GM10248 (cell line): ENCODE results near the gene IRX6.

Source experiments
- CTCF ChIA-PET: fragments of 300-600 bp; sonication (Branson Sonifier 250); formaldehyde crosslinking; extraction: SDS; loops from one replicate; lab custom pipeline; 2021; ENCODE audit warnings: antibody characterized with exemption; lab: Yijun Ruan, JAX
- POLR2A ChIA-PET: fragments of 350-650 bp; sonication (Branson Sonifier 250); formaldehyde crosslinking; extraction: SDS; loops from one replicate; lab custom pipeline; 2020; ENCODE audit warnings: antibody characterized with exemption; lab: Yijun Ruan, JAX
- DNase-seq: peaks from one replicate; pipeline ENCODE4 v3.0.0; 2012; ENCODE audit errors: extremely low spot score
- TF ChIP-seq, protein P1 (sequence below): IDR thresholded peaks from 2 replicates; pipeline ENCODE4 v1.5.1; 2012; ENCODE audit warnings: mild to moderate bottlenecking, low read depth; ENCODE audit errors: extremely low read depth, missing control alignments, control extremely low read depth

The IRX6 gene

GRCh38 chr16:55301385-55302008 lies 22.5 kb upstream of the IRX6 start:
- TF ChIP-seq, protein P1, sequence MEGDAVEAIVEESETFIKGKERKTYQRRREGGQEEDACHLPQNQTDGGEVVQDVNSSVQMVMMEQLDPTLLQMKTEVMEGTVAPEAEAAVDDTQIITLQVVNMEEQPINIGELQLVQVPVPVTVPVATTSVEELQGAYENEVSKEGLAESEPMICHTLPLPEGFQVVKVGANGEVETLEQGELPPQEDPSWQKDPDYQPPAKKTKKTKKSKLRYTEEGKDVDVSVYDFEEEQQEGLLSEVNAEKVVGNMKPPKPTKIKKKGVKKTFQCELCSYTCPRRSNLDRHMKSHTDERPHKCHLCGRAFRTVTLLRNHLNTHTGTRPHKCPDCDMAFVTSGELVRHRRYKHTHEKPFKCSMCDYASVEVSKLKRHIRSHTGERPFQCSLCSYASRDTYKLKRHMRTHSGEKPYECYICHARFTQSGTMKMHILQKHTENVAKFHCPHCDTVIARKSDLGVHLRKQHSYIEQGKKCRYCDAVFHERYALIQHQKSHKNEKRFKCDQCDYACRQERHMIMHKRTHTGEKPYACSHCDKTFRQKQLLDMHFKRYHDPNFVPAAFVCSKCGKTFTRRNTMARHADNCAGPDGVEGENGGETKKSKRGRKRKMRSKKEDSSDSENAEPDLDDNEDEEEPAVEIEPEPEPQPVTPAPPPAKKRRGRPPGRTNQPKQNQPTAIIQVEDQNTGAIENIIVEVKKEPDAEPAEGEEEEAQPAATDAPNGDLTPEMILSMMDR: no peak
- POLR2A ChIA-PET: no interaction called here
- CTCF ChIA-PET: no interaction called here
- DNase-seq: no peak

- CTCF ChIA-PET: no interaction called here
- TF ChIP-seq, protein P1: no peak
- POLR2A ChIA-PET: no interaction called here
- no peak for DNase-seq
Measured at GRCh38 chr16:55302635-55303034, 21.4 kb upstream of the IRX6 start.

DNA sequence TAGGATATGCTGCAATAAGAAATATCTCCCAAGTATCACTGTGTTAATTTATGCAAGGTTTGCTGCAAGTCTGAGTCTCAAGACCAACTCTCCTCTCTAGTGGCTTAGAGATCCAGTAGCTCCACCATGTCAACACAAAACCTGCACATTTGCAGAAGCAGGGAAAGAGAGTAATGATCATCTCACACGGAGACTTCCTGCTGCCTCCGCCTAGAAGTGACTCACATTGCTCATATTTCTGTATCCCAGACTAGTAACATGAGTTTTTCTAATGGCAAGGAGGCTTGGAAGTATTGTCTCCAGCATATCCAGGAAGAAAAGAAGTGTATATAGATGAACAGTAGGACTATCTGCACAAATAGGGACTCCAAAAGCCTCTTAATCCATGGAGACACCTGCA lies 15.0 kb upstream of the IRX6 start:
- no peak for DNase-seq
- ChIA-PET POLR2A (interaction anchor here (0.6 kb wide), 1 partner anchor 550 kb away, joined by 3 read pairs; no protein-coding TSS in a partner anchor), CTCF (interaction anchor here (1.3 to 1.5 kb wide), 2 partner anchors 12 to 15 kb away, joined by 3 read pairs; partner anchors contain the start of gene IRX6)
- TF ChIP-seq, protein P1: no peak

DNA sequence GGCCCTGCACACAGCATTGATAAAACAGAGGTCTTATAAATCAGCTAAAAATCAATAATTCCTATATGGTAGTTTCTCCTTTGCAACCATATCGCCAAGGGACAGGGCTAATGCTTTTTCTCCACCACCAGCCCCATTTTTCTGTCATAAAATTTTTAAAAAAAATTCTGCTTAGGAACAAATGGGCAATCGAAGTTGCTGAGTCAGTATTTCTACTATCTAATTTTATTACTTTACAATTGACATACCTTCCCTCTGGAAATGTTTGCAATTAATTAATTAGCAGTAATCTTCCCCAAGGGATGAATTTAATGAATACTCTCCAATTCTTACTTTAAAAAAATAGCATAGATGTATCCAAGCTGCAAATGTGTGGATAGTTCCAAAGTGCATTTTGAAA lies 1.7 kb upstream of the IRX6 start:
- TF ChIP-seq, protein P1: no peak
- DNase-seq: no peak
- CTCF ChIA-PET: interaction anchor here (0.9 to 1.4 kb wide), 2 partner anchors 10 to 28 kb away, joined by 3 to 4 read pairs; no protein-coding TSS in a partner anchor
- POLR2A ChIA-PET: no interaction called here

DNA sequence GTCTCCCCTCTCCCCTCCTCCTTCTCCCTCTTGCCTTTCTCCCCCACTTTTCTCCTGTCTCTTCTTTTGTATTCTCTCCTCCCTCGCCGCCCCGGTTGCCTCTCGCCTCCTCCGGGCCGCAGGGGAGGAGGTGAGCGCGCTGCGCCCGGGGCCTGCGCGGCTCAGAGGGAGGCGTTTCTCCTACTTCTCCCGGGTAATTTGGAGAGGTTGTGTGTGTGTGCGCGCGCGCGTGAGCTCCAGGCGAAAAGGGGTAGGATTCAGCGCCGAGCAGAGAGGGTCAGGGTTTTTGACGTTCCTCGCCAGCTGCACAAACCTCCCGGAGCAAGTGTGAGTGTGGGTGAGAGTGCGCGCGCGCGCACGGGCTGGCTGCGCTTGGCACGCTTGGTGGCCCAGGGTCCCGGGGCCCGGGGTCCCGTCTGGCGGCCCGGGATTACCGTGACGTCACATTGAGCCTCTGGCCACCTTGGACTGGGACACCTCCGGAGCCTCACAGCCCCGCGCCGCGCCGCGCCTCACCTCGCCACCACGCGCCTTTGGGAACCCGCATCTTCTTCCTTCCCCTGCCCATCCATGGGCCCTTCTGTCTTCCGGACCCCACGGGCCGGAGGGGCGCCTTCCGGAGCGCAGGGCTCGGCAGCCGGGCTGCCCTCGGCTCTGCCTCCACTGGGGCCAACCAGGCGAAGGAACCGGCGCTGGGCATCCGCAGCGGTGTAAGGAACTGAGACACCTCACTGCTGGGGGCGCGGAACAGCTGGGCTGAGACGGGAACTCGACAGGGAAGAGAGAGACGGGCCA lies 479 bp downstream of the IRX6 start:
- TF ChIP-seq, protein P1: no peak
- ChIA-PET CTCF (interaction anchor here (0.7 to 1.4 kb wide), 3 partner anchors 16 to 31 kb away, joined by 3 to 7 read pairs (median 3); no protein-coding TSS in a partner anchor), POLR2A (no interaction called here)
- DNase-seq: no peak

DNA sequence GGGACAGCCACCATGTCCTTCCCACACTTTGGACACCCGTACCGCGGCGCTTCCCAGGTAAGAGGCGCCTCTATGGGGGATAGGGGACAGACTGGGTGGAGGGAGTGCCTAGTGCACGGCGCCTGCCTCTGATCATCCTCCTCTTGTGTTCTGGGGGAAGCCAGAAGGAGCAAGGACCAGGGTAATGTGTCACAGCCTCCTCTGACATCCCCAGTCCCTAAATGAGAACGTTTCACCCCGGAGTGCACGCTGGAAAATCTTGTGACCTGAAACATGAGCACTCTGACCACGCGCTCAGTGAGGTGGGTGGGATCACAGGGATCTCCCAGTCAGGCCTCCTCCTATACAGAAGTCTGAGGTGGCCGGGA lies 1.1 kb downstream of the IRX6 start:
- TF ChIP-seq, protein P1: no peak
- ChIA-PET POLR2A (no interaction called here), CTCF (interaction anchor here (1.3 kb wide), 1 partner anchor 30 kb away, joined by 3 read pairs; no protein-coding TSS in a partner anchor)
- no peak for DNase-seq
